ENCODE results near the gene LZTFL1.

The LZTFL1 gene

DNA sequence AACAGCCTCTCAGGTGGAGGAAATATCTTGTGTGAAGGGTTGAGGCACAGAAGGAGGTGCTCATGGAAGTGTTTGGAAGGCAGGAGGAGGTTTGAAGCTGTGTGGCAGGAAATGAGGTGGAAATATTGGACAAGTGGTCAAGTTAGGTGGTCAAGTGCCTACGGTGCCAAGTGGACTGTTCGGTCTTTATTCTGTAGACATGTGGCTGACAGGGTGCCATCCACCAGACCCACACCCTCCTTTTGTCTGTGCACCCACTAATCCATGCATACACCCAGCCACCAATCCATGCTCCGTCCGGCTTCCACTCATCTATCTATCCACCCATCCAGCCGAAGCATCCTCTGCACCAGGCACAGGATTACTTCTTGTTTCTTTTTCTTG, 47.8 kb downstream of the LZTFL1 start:
- intact Hi-C loops (cut with DNase I; ENCODE audit: low total_unique reads): no loop called here
- Histone ChIP-seq H3K27ac (no peak overlapping the region), H3K9me3 (peaks cover 0 to 10% (median 0%) of the 10 kb centered on the region in 3 donors)

DNA sequence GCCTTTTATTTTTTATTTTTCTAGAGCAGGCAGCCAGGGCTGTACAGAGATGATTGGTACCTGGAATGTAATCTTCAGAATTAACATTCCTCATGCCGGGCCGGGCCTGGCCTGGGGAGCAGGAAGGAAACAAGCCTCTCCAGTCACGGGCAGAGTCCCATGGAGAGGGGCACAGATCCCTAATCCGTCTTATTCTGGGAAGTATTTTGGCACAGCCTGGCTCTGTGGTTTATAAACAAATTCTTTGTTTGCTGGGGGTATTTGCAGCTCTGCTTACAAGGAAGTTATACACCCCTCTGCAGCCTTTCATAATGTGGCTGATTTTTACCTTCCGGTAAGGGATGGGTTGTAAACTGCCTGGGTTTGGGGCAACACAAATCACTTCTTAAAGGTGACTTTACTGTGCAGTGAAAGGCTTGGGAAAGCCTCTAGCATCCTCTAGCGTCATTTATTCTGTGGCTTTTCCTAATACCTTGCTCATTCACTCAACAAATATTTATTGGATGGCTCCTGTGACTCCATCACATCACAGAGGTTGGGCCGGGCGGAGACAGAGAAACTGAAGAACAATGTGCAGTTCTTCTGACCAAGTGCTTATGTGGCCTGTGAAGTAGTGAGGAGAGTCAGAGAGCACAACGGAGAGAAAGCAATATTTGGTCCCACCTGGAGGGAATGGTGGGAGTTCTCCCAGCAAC, 48.3 kb downstream of the LZTFL1 start:
- intact Hi-C loops (cut with DNase I; ENCODE audit: low total_unique reads): no loop called here
- no peak overlapping the region for H3K4me3 ChIP-seq

More for the DNA sequence above, 47.8 kb downstream of the LZTFL1 start:
- Histone ChIP-seq H3K36me3 (no peaks in the 10 kb centered on the region), H3K4me3 (no peak overlapping the region), H3K27me3 (peaks cover 0 to 59% of the 10 kb centered on the region in 2 donors), H3K4me1 (peaks cover 0 to 12% (median 11%) of the 10 kb centered on the region in 4 donors)
- TF ChIP-seq, protein P1, sequence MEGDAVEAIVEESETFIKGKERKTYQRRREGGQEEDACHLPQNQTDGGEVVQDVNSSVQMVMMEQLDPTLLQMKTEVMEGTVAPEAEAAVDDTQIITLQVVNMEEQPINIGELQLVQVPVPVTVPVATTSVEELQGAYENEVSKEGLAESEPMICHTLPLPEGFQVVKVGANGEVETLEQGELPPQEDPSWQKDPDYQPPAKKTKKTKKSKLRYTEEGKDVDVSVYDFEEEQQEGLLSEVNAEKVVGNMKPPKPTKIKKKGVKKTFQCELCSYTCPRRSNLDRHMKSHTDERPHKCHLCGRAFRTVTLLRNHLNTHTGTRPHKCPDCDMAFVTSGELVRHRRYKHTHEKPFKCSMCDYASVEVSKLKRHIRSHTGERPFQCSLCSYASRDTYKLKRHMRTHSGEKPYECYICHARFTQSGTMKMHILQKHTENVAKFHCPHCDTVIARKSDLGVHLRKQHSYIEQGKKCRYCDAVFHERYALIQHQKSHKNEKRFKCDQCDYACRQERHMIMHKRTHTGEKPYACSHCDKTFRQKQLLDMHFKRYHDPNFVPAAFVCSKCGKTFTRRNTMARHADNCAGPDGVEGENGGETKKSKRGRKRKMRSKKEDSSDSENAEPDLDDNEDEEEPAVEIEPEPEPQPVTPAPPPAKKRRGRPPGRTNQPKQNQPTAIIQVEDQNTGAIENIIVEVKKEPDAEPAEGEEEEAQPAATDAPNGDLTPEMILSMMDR (IDR thresholded peaks at IDR 0.05): no peak
- no peak for DNase-seq

DNA sequence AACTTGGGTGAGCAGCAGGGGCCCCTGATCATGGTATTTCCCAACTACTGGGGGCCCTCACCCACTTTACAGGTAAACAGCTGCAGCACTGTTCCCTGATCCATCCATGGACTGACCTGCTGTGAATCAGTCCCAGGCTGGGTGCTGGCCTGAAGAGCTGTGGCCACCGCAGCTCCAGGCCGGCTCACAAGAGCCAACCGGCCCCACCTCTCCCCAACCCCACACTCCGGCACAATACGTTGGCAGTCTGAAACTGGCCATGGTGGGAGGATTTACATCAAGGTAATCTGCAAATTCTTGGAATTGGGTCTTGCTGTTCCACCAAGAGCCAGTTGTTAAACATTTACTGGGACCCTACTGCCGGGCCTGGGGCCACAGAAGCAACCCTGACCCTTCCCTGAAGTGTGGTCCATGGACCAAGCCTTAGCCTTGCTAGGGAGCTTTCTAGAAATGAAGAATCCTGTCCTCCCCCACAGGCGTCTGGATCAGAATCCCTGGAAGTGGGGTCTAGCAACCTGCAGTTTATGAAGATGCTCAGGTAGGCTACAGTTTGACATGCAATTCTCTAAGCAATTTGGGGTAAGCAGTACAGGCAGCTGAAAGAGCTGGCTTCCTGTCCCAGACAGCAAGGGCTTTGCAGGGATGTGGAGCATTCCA, 49.3 kb downstream of the LZTFL1 start:
- peaks cover 0 to 12% (median 11%) of the 10 kb centered on the region in 4 donors for H3K4me1 ChIP-seq
- no peak overlapping the region for H3K27ac ChIP-seq
- no peak for DNase-seq
- H3K36me3 ChIP-seq: no peaks in the 10 kb centered on the region
- TF ChIP-seq, protein P1 (IDR thresholded peaks at IDR 0.05): no peak
- H3K4me3 ChIP-seq: no peak overlapping the region
- intact Hi-C loops (cut with DNase I; ENCODE audit: low total_unique reads): no loop called here
- H3K27me3 ChIP-seq: peaks cover 0 to 45% of the 10 kb centered on the region in 2 donors
- peaks cover 0 to 18% (median 0%) of the 10 kb centered on the region in 3 donors for H3K9me3 ChIP-seq

More for the DNA sequence above, 48.3 kb downstream of the LZTFL1 start:
- Histone ChIP-seq H3K4me1 (peaks cover 0 to 12% (median 11%) of the 10 kb centered on the region in 4 donors), H3K27me3 (peaks cover 0 to 54% of the 10 kb centered on the region in 2 donors), H3K36me3 (no peaks in the 10 kb centered on the region), H3K9me3 (peaks cover 0 to 11% (median 0%) of the 10 kb centered on the region in 3 donors), H3K27ac (no peak overlapping the region)
- TF ChIP-seq, protein P1 (IDR thresholded peaks at IDR 0.05): no peak
- DNase-seq: no peak

DNA sequence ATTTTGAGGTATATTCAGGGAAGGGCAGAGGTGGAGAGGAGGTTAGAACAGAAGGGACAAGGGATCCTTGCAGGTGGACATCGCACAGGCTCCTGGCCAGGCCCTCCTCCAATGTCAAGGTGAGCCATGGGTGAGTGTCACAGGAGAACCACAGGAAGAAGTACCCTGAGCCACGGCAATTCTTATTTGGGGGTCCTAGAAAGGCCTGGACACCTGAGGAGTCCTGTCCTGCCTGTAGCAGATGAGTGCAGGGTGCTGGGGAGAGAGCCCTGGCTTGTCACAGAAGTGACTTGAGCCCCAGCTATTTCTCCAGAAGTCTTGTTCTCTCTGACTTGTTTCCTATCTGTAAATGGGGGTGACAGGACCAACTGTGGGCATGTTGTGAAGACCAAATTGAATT, 49.9 kb downstream of the LZTFL1 start:
- no peak overlapping the region for H3K27ac ChIP-seq
- no peak for DNase-seq
- peaks cover 0 to 39% of the 10 kb centered on the region in 2 donors for H3K27me3 ChIP-seq
- no peak overlapping the region for H3K4me3 ChIP-seq
- H3K36me3 ChIP-seq: no peaks in the 10 kb centered on the region
- H3K4me1 ChIP-seq: peaks cover 0 to 12% (median 11%) of the 10 kb centered on the region in 4 donors
- TF ChIP-seq, protein P1 (IDR thresholded peaks at IDR 0.05): no peak
- intact Hi-C loops (cut with DNase I; ENCODE audit: low total_unique reads): no loop called here
- peaks cover 0 to 18% (median 0%) of the 10 kb centered on the region in 3 donors for H3K9me3 ChIP-seq

DNA sequence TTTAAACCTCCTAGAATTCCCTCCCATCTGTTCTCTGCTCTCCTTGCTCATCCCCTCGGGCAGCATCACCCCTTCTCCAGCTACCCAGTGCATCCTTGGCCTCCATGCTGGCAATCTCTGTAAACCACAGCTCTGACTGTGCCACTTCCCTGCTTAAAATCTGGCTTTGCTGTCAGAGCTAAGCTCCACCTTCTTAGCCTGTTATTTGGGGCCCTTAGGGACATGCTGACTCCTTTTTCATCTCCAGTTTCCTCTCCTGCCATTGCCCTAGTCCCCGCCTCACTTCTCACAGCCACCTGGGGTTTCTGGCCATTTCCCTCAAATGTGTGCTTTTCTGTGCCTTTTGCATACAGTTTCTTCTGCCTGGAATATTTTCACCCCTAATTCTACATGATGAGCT, 51.3 kb downstream of the LZTFL1 start:
- Histone ChIP-seq H3K4me3 (no peak overlapping the region), H3K9me3 (peaks cover 0 to 18% (median 0%) of the 10 kb centered on the region in 3 donors), H3K4me1 (no peaks in the 10 kb centered on the region), H3K36me3 (no peaks in the 10 kb centered on the region), H3K27me3 (peaks cover 0 to 25% of the 10 kb centered on the region in 2 donors), H3K27ac (no peak overlapping the region)
- TF ChIP-seq, protein P1 (IDR thresholded peaks at IDR 0.05): no peak
- intact Hi-C loops (cut with DNase I; ENCODE audit: low total_unique reads): no loop called here
- no peak for DNase-seq
